MM.1S (cell line): ENCODE measurements around the gene SSC4D.

ENCODE experiments used
- EZH2phosphoT487 ChIP-seq: fragments of 300-600 bp; sonication (generic); IDR thresholded peaks from 2 replicates; pipeline ENCODE4 v1.6.1; 2018; ENCODE audit warnings: antibody characterized with exemption, low read length
- TF ChIP-seq, protein P1 (sequence below): fragments of 300-600 bp; sonication (generic); IDR thresholded peaks from 2 replicates; pipeline ENCODE4 v1.5.1; 2016; ENCODE audit warnings: antibody characterized with exemption, low read length, mixed read lengths

DNA sequence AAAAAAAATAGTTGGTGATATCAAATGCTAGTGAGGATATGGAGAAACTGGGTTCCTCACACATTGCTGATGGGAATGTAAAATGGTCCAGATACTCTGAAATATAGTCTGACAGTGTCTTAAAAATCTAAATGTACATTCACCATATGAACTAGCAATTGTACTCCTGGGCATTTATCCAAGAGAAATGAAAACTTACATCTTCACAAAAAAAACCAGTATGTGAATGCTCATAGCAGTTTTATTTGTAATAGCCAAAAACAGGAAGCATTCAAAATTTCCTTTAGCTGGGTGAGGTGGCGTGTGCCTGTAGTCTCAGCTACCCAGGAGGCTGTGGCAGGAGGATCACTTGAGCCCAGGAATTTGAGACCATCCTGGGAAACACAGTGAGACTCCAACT is 2.1 kb upstream of the SSC4D start:
- TF ChIP-seq EZH2phosphoT487, result no peak
- TF ChIP-seq, protein P1, sequence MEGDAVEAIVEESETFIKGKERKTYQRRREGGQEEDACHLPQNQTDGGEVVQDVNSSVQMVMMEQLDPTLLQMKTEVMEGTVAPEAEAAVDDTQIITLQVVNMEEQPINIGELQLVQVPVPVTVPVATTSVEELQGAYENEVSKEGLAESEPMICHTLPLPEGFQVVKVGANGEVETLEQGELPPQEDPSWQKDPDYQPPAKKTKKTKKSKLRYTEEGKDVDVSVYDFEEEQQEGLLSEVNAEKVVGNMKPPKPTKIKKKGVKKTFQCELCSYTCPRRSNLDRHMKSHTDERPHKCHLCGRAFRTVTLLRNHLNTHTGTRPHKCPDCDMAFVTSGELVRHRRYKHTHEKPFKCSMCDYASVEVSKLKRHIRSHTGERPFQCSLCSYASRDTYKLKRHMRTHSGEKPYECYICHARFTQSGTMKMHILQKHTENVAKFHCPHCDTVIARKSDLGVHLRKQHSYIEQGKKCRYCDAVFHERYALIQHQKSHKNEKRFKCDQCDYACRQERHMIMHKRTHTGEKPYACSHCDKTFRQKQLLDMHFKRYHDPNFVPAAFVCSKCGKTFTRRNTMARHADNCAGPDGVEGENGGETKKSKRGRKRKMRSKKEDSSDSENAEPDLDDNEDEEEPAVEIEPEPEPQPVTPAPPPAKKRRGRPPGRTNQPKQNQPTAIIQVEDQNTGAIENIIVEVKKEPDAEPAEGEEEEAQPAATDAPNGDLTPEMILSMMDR, result no peak
